ENCODE data around the gene TATDN2. TPM values are rescaled to one million over a fixed set of nuclear protein-coding genes. Genes with fewer than 3 reads are reported as not detected.

Gene TATDN2
- polyA plus RNA-seq, 2 donors = 10.9 to 15.0 TPM

DNA sequence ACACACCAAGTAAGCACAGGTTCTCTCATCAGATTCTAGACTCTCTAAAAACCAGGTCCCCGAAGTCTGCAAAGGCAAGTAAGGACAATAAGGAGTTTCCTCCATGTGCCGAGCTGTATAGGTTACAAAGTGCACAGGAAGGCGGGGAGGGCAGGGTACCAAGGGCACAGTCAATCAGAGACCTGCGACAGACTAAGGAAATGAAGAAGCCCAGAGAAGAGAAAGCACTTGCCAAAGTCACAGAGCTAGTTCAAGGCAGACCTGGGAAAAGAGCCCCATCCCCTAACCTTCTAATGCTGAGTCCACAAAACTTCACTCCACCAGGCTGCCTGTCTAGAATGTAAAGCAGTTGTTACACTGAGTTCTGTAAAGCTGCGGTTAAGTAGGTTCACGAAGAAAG is 71.0 kb downstream of the TATDN2 start:
- peaks cover 4 to 21% of the 10 kb centered on the region in 2 donors for H3K36me3 ChIP-seq (ENCODE audit: control insufficient read depth in 2 of 2, insufficient read depth in 2 of 2, low read length in 1 of 2)
- no peaks in the 10 kb centered on the region for H3K4me1 ChIP-seq (ENCODE audit: control insufficient read depth in 2 of 2, insufficient read depth in 2 of 2, low read length in 1 of 2)
- H3K4me3 ChIP-seq (ENCODE audit: low read depth in 1 of 2, low read length in 2 of 2) = no peak overlapping the region
- no peaks in the 10 kb centered on the region for H3K9me3 ChIP-seq (ENCODE audit: control insufficient read depth in 2 of 2, insufficient read depth in 1 of 2, low read depth in 1 of 2, low read length in 1 of 2)
- 62 to 72% methylated on average over 6 of the region's 6 CpGs for WGBS, 2 donors
- no peaks in the 10 kb centered on the region for H3K27me3 ChIP-seq (ENCODE audit: control insufficient read depth in 1 of 2, insufficient read depth in 2 of 2, low read length in 2 of 2)
- no peak overlapping the region for H3K27ac ChIP-seq (ENCODE audit: low read depth in 2 of 2, low read length in 1 of 2)

DNA sequence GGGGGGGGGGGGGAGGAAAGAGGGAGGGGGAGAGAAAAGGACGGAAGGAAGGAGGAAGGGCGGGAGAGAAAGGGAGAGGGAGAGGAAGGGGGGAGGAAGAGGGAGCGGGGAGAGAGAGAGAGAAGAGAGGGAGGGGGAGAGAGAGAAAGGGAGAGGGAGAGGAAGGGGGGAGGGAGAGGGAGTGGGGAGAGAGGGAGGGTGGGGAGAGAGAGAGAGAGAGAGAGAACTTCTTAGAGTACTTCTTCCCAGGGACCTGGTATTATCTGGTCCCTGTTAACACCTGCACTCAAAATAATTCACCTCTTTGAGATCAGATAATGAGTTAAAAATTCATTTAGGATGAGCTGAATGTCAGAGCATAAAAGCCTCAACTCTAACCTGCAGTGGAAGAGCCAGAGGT is 71.5 kb downstream of the TATDN2 start:
- Histone ChIP-seq H3K27ac (ENCODE audit: low read depth in 2 of 2, low read length in 1 of 2) (peak overlapping the region in 1 of 2 donors; percentile 58), H3K4me1 (ENCODE audit: control insufficient read depth in 2 of 2, insufficient read depth in 2 of 2, low read length in 1 of 2) (no peaks in the 10 kb centered on the region)
- 7 to 12% methylated on average over 3 of the region's 3 CpGs for WGBS, 2 donors

DNA sequence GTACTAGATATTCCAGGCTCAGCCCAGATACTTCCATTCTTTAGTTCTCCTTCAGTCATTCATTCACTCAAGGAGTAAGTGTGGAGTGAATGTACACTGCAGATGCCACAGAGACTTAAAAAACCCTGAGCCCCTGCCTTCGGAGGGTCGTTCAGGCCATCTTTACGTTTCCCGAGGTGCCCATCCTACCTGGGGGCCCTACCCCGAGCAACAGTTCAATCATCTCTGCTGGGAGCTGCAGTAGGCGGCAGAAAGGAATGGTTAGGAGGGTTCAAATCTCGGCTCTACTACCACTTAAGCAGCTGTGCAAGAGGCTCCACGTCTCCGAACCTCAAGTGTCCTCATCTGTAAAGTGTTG is 72.0 kb downstream of the TATDN2 start:
- peak overlapping the region; percentile 83 to 99 for H3K4me3 ChIP-seq (ENCODE audit: low read depth in 1 of 2, low read length in 2 of 2)
- 0% methylated on average over 9 of the region's 9 CpGs for WGBS, 2 donors
- H3K9me3 ChIP-seq (ENCODE audit: control insufficient read depth in 2 of 2, insufficient read depth in 1 of 2, low read depth in 1 of 2, low read length in 1 of 2) = no peaks in the 10 kb centered on the region
- H3K36me3 ChIP-seq (ENCODE audit: control insufficient read depth in 2 of 2, insufficient read depth in 2 of 2, low read length in 1 of 2) = peaks cover 4 to 14% of the 10 kb centered on the region in 2 donors
- H3K4me1 ChIP-seq (ENCODE audit: control insufficient read depth in 2 of 2, insufficient read depth in 2 of 2, low read length in 1 of 2) = no peaks in the 10 kb centered on the region
- no peaks in the 10 kb centered on the region for H3K27me3 ChIP-seq (ENCODE audit: control insufficient read depth in 1 of 2, insufficient read depth in 2 of 2, low read length in 2 of 2)
- H3K27ac ChIP-seq (ENCODE audit: low read depth in 2 of 2, low read length in 1 of 2) = peak overlapping the region; percentile 58 to 93

More for the DNA sequence above, 71.5 kb downstream of the TATDN2 start:
- H3K27me3 ChIP-seq (ENCODE audit: control insufficient read depth in 1 of 2, insufficient read depth in 2 of 2, low read length in 2 of 2) = no peaks in the 10 kb centered on the region
- no peaks in the 10 kb centered on the region for H3K9me3 ChIP-seq (ENCODE audit: control insufficient read depth in 2 of 2, insufficient read depth in 1 of 2, low read depth in 1 of 2, low read length in 1 of 2)
- peaks cover 4 to 18% of the 10 kb centered on the region in 2 donors for H3K36me3 ChIP-seq (ENCODE audit: control insufficient read depth in 2 of 2, insufficient read depth in 2 of 2, low read length in 1 of 2)
- peak overlapping the region; percentile 83 to 99 for H3K4me3 ChIP-seq (ENCODE audit: low read depth in 1 of 2, low read length in 2 of 2)

DNA sequence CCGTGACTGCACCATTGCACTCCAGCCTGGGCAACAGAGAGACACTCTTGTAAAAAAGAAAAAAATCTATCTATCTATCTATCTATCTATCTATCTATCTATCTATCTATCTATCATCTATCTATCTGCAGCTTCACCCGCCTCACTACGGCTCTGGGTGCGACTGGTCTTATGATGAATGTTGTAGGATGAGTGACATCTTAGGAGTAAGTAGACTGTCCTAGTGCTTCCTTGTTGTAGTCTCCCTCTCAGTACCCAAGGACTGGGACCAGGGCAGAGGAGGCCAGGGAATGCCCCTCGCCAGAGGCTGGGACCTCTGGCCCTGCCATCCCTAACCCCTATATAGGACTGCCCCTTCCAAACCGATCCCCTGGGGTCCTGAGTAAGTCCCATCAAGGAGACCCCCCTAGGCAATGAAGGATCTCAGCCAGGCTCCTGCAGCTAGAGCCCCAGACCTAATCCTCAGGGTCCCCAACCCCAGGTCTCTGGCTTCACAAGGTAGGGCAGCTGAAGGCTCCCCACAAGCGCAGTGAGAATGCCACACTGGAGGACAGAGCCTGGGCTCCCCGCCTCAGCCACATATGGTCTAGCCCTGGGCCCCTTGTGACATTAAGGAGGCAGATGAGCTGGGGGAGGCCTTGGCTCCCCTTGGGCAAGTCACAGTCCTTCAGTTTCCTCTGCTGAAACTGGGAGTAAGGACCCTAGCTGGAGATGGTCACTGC is 73.5 kb downstream of the TATDN2 start:
- WGBS, 2 donors = 92 to 93% methylated on average over 8 of the region's 8 CpGs
- Histone ChIP-seq H3K4me1 (ENCODE audit: control insufficient read depth in 2 of 2, insufficient read depth in 2 of 2, low read length in 1 of 2) (no peaks in the 10 kb centered on the region), H3K36me3 (ENCODE audit: control insufficient read depth in 2 of 2, insufficient read depth in 2 of 2, low read length in 1 of 2) (peaks cover 0 to 9% of the 10 kb centered on the region in 2 donors), H3K27ac (ENCODE audit: low read depth in 2 of 2, low read length in 1 of 2) (peak overlapping the region in 1 of 2 donors; percentile 93), H3K4me3 (ENCODE audit: low read depth in 1 of 2, low read length in 2 of 2) (no peak overlapping the region), H3K9me3 (ENCODE audit: control insufficient read depth in 2 of 2, insufficient read depth in 1 of 2, low read depth in 1 of 2, low read length in 1 of 2) (no peaks in the 10 kb centered on the region), H3K27me3 (ENCODE audit: control insufficient read depth in 1 of 2, insufficient read depth in 2 of 2, low read length in 2 of 2) (no peaks in the 10 kb centered on the region)

DNA sequence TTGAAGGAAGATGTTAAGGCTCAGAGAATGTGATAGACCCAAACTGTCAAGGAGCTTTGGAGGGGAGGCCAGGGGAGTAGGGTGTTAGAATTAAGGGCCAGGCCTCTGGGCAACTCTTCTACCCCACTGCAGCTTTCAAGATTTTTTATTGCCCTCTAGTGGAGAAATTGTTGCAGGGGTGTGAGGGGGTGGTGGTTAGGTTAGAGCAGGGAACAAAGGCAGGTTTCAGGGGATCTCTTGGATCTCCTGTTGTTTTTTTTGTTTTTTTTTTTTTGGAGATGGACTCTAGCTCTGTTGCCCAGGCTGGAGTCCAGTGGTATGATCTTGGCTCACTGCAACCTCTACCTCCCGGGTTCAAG is 74.1 kb downstream of the TATDN2 start:
- no peak overlapping the region for H3K4me3 ChIP-seq (ENCODE audit: low read depth in 1 of 2, low read length in 2 of 2)
- H3K27me3 ChIP-seq (ENCODE audit: control insufficient read depth in 1 of 2, insufficient read depth in 2 of 2, low read length in 2 of 2) = no peaks in the 10 kb centered on the region
- H3K9me3 ChIP-seq (ENCODE audit: control insufficient read depth in 2 of 2, insufficient read depth in 1 of 2, low read depth in 1 of 2, low read length in 1 of 2) = no peaks in the 10 kb centered on the region
- H3K27ac ChIP-seq (ENCODE audit: low read depth in 2 of 2, low read length in 1 of 2) = no peak overlapping the region
- H3K4me1 ChIP-seq (ENCODE audit: control insufficient read depth in 2 of 2, insufficient read depth in 2 of 2, low read length in 1 of 2) = no peaks in the 10 kb centered on the region
- 92 to 94% methylated on average over 1 of the region's 1 CpG for WGBS, 2 donors
- H3K36me3 ChIP-seq (ENCODE audit: control insufficient read depth in 2 of 2, insufficient read depth in 2 of 2, low read length in 1 of 2) = peaks cover 0 to 8% of the 10 kb centered on the region in 2 donors

DNA sequence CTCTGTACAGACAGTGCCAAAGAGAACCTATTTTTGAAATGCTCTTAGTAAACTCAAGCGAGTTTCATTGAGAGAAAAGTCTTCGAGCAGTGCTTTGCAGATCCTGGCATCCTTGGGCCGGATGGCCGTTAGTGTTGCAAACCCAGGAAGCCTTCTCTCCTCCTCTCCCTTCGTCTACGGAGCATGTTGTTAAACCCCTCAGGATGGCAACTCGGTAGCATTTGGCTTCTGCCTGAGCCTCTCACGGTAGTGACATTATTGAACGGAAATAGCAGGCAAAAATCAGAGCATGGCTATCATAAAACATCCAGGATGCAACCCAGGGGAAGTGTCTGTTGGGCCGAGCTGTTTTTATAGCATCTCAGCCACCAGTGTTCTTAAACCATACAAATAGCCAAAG is 79.3 kb downstream of the TATDN2 start:
- WGBS, 2 donors = 60% methylated on average over 10 of the region's 10 CpGs
- Histone ChIP-seq H3K4me3 (ENCODE audit: low read depth in 1 of 2, low read length in 2 of 2) (no peak overlapping the region), H3K9me3 (ENCODE audit: control insufficient read depth in 2 of 2, insufficient read depth in 1 of 2, low read depth in 1 of 2, low read length in 1 of 2) (no peaks in the 10 kb centered on the region), H3K4me1 (ENCODE audit: control insufficient read depth in 2 of 2, insufficient read depth in 2 of 2, low read length in 1 of 2) (no peaks in the 10 kb centered on the region), H3K27ac (ENCODE audit: low read depth in 2 of 2, low read length in 1 of 2) (no peak overlapping the region), H3K36me3 (ENCODE audit: control insufficient read depth in 2 of 2, insufficient read depth in 2 of 2, low read length in 1 of 2) (no peaks in the 10 kb centered on the region), H3K27me3 (ENCODE audit: control insufficient read depth in 1 of 2, insufficient read depth in 2 of 2, low read length in 2 of 2) (peaks cover 0 to 3% of the 10 kb centered on the region in 2 donors)

DNA sequence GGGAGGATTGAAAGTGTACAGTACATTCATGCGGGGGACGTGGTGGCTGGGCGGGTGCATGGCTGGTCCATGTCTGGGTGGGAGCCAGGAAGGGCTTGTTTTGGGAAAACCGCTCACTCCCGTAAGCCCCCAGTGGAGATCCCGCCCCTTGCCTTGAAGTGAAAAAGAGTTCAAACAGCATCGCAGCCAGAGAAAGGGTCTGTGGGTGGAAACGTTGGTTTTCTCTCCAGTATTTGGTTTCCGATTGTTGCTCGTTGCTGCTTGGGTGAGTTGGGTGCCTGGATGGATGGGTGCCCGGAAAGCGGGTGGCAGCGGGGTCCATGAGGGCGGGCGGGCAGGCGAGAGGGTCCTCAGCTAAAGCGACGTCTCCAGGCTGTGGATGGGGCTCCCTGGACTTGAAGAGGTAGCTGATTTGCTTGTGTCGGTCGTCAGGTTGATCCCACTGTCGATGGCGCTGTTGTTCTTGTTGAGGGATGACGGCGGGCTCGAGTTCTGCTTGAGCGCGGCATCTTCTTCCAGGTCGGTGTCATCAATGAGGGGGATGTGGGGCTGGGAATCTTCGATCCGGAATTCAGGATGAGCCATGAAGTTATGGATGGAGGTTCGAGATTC is 80.3 kb downstream of the TATDN2 start:
- no peaks in the 10 kb centered on the region for H3K36me3 ChIP-seq (ENCODE audit: control insufficient read depth in 2 of 2, insufficient read depth in 2 of 2, low read length in 1 of 2)
- peaks cover 0 to 3% of the 10 kb centered on the region in 2 donors for H3K27me3 ChIP-seq (ENCODE audit: control insufficient read depth in 1 of 2, insufficient read depth in 2 of 2, low read length in 2 of 2)
- WGBS, 2 donors = 42 to 44% methylated on average over 31 of the region's 31 CpGs

DNA sequence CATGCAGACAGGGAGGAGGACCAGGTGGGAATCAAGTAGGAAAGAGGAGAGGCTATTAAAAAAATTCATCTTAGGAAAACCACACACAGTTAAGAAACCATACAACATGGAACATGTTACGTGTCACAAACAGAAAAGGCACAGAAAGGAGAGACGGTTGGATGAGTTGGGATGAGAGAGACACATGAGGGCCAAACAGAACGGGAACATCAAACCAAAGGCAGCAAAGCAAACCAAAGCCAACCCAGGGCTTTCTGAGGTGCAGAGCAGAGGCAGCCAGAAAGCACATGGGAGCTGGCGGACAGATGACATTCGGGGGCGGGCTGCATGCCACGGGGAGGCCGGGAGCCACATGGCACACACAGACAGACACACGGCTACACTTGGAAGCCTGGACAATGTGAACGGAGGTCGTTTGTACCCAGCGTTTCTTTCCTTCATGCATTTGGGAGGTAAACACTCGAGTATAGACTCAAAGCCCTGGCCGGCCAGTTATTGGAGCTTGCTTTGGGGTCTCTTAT is 81.3 kb downstream of the TATDN2 start:
- no peak overlapping the region for H3K4me3 ChIP-seq (ENCODE audit: low read depth in 1 of 2, low read length in 2 of 2)
- 73 to 74% methylated on average over 14 of the region's 14 CpGs for WGBS, 2 donors
- no peaks in the 10 kb centered on the region for H3K4me1 ChIP-seq (ENCODE audit: control insufficient read depth in 2 of 2, insufficient read depth in 2 of 2, low read length in 1 of 2)
- H3K27me3 ChIP-seq (ENCODE audit: control insufficient read depth in 1 of 2, insufficient read depth in 2 of 2, low read length in 2 of 2) = peaks cover 0 to 3% of the 10 kb centered on the region in 2 donors
- no peak overlapping the region for H3K27ac ChIP-seq (ENCODE audit: low read depth in 2 of 2, low read length in 1 of 2)
- H3K36me3 ChIP-seq (ENCODE audit: control insufficient read depth in 2 of 2, insufficient read depth in 2 of 2, low read length in 1 of 2) = no peaks in the 10 kb centered on the region
- H3K9me3 ChIP-seq (ENCODE audit: control insufficient read depth in 2 of 2, insufficient read depth in 1 of 2, low read depth in 1 of 2, low read length in 1 of 2) = no peaks in the 10 kb centered on the region

More for the DNA sequence above, 80.3 kb downstream of the TATDN2 start:
- no peak overlapping the region for H3K4me3 ChIP-seq (ENCODE audit: low read depth in 1 of 2, low read length in 2 of 2)
- H3K4me1 ChIP-seq (ENCODE audit: control insufficient read depth in 2 of 2, insufficient read depth in 2 of 2, low read length in 1 of 2) = no peaks in the 10 kb centered on the region
- H3K27ac ChIP-seq (ENCODE audit: low read depth in 2 of 2, low read length in 1 of 2) = no peak overlapping the region
- H3K9me3 ChIP-seq (ENCODE audit: control insufficient read depth in 2 of 2, insufficient read depth in 1 of 2, low read depth in 1 of 2, low read length in 1 of 2) = no peaks in the 10 kb centered on the region

DNA sequence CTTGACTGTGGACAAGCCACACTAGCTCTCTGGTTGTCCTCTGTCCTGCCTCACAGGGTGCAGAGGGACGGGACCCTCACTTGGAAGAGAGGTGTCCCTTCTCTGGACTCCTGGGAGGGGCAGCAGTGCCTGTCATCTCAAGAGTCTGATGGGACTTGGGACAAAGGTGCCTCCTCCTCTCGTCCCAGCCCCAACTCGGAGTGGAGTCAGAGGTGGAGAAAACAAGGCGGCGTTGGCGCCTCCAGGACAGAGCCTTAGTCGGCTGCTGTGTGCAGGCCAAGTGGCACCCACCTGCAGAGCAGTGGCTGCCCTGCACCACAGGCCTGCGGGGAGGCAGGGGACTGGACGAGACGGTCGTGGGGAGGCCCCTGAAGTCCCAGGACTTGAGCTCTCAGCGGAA is 82.1 kb downstream of the TATDN2 start:
- Histone ChIP-seq H3K9me3 (ENCODE audit: control insufficient read depth in 2 of 2, insufficient read depth in 1 of 2, low read depth in 1 of 2, low read length in 1 of 2) (no peaks in the 10 kb centered on the region), H3K27ac (ENCODE audit: low read depth in 2 of 2, low read length in 1 of 2) (no peak overlapping the region), H3K36me3 (ENCODE audit: control insufficient read depth in 2 of 2, insufficient read depth in 2 of 2, low read length in 1 of 2) (no peaks in the 10 kb centered on the region), H3K4me1 (ENCODE audit: control insufficient read depth in 2 of 2, insufficient read depth in 2 of 2, low read length in 1 of 2) (no peaks in the 10 kb centered on the region), H3K4me3 (ENCODE audit: low read depth in 1 of 2, low read length in 2 of 2) (no peak overlapping the region), H3K27me3 (ENCODE audit: control insufficient read depth in 1 of 2, insufficient read depth in 2 of 2, low read length in 2 of 2) (peaks cover 0 to 3% of the 10 kb centered on the region in 2 donors)
- 71 to 75% methylated on average over 12 of the region's 12 CpGs for WGBS, 2 donors

Measured in esophagus (tissue), 2 donors.